Suprapubic skin (tissue), 3 donors: ENCODE measurements around the gene CLEC16A.

ENCODE experiments used
- POLR2A ChIP-seq, 2 donors: fragments of 450-650 bp; IDR thresholded peaks; one replicate each; pipeline ENCODE4 v1.6.1; 2017; ENCODE audit warnings: antibody characterized with exemption in 2 of 2, mild to moderate bottlenecking in 2 of 2, moderate library complexity in 2 of 2
- TF ChIP-seq, protein P1 (sequence below), 2 donors: fragments of 200-600 bp in 1 of 2; fragments of 450-650 bp in 1 of 2; sonication (generic) in 1 of 2; IDR thresholded peaks; one replicate each; pipeline ENCODE4 v1.5.1; 2016 to 2019; ENCODE audit warnings: antibody characterized with exemption in 2 of 2, mild to moderate bottlenecking in 1 of 2, moderate library complexity in 1 of 2

DNA sequence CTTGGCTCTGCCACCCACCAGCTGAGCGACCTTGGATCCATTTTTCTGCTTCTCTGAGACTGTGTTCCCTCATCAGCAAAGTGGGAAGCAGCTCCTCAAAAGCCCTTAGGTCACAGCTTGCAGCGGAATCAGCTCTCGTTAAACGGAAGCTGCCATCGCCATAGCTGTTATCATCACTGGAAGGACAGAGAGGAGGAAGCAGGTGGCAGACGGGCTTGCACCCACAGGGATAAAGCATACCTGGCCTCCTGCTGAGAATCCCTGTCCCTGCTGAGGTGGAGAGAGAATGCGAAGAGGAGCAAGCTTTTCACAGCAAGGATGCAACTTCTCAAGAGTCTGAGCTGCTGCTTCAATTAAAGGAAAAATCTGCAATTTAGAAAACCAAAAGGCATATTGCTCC, 106.6 kb downstream of the CLEC16A start:
- TF ChIP-seq POLR2A (IDR thresholded peaks at IDR 0.05): no peak
- TF ChIP-seq, protein P1, sequence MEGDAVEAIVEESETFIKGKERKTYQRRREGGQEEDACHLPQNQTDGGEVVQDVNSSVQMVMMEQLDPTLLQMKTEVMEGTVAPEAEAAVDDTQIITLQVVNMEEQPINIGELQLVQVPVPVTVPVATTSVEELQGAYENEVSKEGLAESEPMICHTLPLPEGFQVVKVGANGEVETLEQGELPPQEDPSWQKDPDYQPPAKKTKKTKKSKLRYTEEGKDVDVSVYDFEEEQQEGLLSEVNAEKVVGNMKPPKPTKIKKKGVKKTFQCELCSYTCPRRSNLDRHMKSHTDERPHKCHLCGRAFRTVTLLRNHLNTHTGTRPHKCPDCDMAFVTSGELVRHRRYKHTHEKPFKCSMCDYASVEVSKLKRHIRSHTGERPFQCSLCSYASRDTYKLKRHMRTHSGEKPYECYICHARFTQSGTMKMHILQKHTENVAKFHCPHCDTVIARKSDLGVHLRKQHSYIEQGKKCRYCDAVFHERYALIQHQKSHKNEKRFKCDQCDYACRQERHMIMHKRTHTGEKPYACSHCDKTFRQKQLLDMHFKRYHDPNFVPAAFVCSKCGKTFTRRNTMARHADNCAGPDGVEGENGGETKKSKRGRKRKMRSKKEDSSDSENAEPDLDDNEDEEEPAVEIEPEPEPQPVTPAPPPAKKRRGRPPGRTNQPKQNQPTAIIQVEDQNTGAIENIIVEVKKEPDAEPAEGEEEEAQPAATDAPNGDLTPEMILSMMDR (IDR thresholded peaks at IDR 0.05): no peak
